ENCODE measurements around the gene NTRK2.

NTRK2 gene

DNA sequence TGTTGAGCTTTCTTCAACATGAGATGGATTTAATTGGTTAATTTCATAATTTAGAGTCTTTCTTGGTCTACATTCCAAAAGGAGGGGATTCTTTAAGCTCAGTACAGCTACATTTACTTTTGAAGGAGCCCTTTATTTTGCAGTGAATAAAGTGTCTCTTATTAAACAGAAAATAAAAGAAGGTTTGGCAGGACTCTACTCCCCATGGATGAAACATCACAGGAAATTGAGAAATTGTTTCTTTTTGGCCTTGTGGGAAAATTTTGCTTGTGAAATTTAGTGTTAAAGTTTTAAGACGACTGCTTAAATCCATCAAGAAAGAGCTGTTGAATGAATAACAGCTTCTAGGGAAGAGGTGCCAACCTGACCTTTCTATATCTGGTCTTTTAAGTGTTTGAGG lies 187.7 kb downstream of the NTRK2 start:
- no peaks in the 10 kb centered on the region for H3F3A ChIP-seq (ENCODE audit: low read depth)
- no peaks in the 10 kb centered on the region for H3K4me1 ChIP-seq (ENCODE audit: insufficient read depth, low read length, poor library complexity, severe bottlenecking)
- no peaks in the 10 kb centered on the region for H3K9me3 ChIP-seq (ENCODE audit: insufficient read depth, low read depth, low read length)
- no peak overlapping the region for H3K4me3 ChIP-seq (ENCODE audit: low read length, poor library complexity, severe bottlenecking)
- H3K27me3 ChIP-seq (ENCODE audit: insufficient read depth, low read length, poor library complexity, severe bottlenecking), result no peaks in the 10 kb centered on the region
- no peaks in the 10 kb centered on the region for H3K79me2 ChIP-seq (ENCODE audit: insufficient read depth, low read length)
- H3K9me2 ChIP-seq (replicated peaks; ENCODE audit: low read depth, low read length), result no peaks in the 10 kb centered on the region
- no peak overlapping the region for H3K4me2 ChIP-seq (ENCODE audit: low read depth, low read length, poor library complexity, severe bottlenecking)
- no peak overlapping the region for H3K9ac ChIP-seq (ENCODE audit: low read depth, low read length, poor library complexity, severe bottlenecking)
- no peaks in the 10 kb centered on the region for H4K20me1 ChIP-seq (ENCODE audit: insufficient read depth, low read length, poor library complexity, severe bottlenecking)
- H2AFZ ChIP-seq (ENCODE audit: low read length), result no peak overlapping the region
- no peaks in the 10 kb centered on the region for H3K36me3 ChIP-seq (ENCODE audit: insufficient read depth, low read length)
- TF ChIP-seq, protein P1, sequence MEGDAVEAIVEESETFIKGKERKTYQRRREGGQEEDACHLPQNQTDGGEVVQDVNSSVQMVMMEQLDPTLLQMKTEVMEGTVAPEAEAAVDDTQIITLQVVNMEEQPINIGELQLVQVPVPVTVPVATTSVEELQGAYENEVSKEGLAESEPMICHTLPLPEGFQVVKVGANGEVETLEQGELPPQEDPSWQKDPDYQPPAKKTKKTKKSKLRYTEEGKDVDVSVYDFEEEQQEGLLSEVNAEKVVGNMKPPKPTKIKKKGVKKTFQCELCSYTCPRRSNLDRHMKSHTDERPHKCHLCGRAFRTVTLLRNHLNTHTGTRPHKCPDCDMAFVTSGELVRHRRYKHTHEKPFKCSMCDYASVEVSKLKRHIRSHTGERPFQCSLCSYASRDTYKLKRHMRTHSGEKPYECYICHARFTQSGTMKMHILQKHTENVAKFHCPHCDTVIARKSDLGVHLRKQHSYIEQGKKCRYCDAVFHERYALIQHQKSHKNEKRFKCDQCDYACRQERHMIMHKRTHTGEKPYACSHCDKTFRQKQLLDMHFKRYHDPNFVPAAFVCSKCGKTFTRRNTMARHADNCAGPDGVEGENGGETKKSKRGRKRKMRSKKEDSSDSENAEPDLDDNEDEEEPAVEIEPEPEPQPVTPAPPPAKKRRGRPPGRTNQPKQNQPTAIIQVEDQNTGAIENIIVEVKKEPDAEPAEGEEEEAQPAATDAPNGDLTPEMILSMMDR (conservative IDR thresholded peaks at IDR 0.05; ENCODE audit: low read length), result no peak

DNA sequence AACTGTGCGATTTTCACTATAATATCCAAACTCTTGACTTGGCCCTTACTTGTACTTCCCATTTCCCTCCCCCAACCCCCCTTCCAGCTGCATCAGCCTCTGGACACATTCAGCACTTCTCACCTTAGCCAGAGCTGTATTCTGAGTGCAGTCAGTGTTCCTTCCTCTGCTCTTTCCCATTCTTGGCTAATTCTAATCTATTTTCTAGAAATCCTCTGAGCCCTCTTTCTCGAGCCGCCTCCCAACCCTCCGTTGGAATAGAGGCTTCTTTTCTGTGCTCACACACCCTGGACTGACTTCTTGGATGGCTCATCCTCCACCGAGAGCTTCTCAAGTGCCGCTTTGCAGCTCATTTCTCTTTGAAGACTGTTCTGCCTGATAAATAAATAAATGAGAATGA lies 188.8 kb downstream of the NTRK2 start:
- Histone ChIP-seq H3K4me3 (ENCODE audit: low read length, poor library complexity, severe bottlenecking) (no peak overlapping the region), H3K4me2 (ENCODE audit: low read depth, low read length, poor library complexity, severe bottlenecking) (no peak overlapping the region), H3K9me2 (replicated peaks; ENCODE audit: low read depth, low read length) (no peaks in the 10 kb centered on the region)

DNA sequence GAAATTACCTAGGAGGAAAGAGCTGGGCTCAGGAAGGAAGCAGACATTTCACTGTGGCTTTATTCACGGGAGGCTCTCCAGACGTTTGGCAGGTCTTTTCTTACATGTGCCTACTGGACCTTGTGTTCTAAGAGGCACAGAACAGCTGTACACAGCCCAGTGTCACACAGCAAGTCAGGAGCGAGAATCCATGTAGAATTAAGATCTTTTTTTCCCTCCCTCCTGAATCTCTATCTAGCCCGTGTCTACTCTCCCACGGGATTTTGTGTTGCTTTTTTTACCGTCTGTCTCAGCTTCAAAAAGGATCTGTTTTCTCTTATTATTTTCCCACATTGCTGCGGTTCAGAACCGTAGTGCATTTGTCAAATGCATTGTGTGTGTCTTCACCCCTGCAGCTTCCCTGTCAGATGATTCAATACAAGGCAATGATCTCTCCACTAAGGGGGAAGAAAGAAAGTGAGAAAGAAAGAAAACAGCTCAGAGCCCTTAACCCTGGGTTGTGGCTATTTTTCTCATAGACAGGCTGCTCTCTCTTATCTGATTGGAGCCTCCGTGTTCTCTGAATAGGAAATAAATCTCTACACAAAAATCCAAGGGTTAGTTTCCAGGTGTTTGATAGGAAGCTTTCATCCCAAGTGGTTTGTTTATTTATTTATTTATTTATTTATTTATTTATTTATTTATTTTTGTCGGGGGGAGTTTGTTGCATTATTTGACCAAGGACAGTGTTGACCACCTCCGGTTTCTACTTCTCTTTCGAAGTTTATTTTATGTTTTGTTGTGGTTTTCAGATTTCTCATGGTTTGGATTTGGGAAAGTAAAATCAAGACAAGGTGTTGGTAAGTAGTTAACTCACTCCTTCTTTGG lies 191.0 kb downstream of the NTRK2 start:
- H3K4me3 ChIP-seq (ENCODE audit: low read length, poor library complexity, severe bottlenecking), result no peak overlapping the region
- no peaks in the 10 kb centered on the region for H3K9me2 ChIP-seq (replicated peaks; ENCODE audit: low read depth, low read length)
- no peaks in the 10 kb centered on the region for H3K4me1 ChIP-seq (ENCODE audit: insufficient read depth, low read length, poor library complexity, severe bottlenecking)
- TF ChIP-seq, protein P1 (conservative IDR thresholded peaks at IDR 0.05; ENCODE audit: low read length), result no peak
- TF ChIP-seq EZH2phosphoT487 (IDR thresholded peaks at IDR 0.05; ENCODE audit: borderline replicate concordance), result no peak
- no peaks in the 10 kb centered on the region for H3F3A ChIP-seq (ENCODE audit: low read depth)
- no peak overlapping the region for H3K4me2 ChIP-seq (ENCODE audit: low read depth, low read length, poor library complexity, severe bottlenecking)
- H3K9ac ChIP-seq (ENCODE audit: low read depth, low read length, poor library complexity, severe bottlenecking), result no peak overlapping the region
- no peak overlapping the region for H2AFZ ChIP-seq (ENCODE audit: low read length)
- H3K9me3 ChIP-seq (ENCODE audit: insufficient read depth, low read depth, low read length), result no peaks in the 10 kb centered on the region
- no peaks in the 10 kb centered on the region for H3K36me3 ChIP-seq (ENCODE audit: insufficient read depth, low read length)
- no peaks in the 10 kb centered on the region for H4K20me1 ChIP-seq (ENCODE audit: insufficient read depth, low read length, poor library complexity, severe bottlenecking)
- H3K79me2 ChIP-seq (ENCODE audit: insufficient read depth, low read length), result no peaks in the 10 kb centered on the region
- H3K27me3 ChIP-seq (ENCODE audit: insufficient read depth, low read length, poor library complexity, severe bottlenecking), result no peaks in the 10 kb centered on the region

More for the DNA sequence above, 188.8 kb downstream of the NTRK2 start:
- Histone ChIP-seq H3K79me2 (ENCODE audit: insufficient read depth, low read length) (no peaks in the 10 kb centered on the region), H3K9me3 (ENCODE audit: insufficient read depth, low read depth, low read length) (no peaks in the 10 kb centered on the region), H3K27me3 (ENCODE audit: insufficient read depth, low read length, poor library complexity, severe bottlenecking) (no peaks in the 10 kb centered on the region), H4K20me1 (ENCODE audit: insufficient read depth, low read length, poor library complexity, severe bottlenecking) (no peaks in the 10 kb centered on the region), H3K9ac (ENCODE audit: low read depth, low read length, poor library complexity, severe bottlenecking) (no peak overlapping the region), H3K36me3 (ENCODE audit: insufficient read depth, low read length) (no peaks in the 10 kb centered on the region), H3K4me1 (ENCODE audit: insufficient read depth, low read length, poor library complexity, severe bottlenecking) (no peaks in the 10 kb centered on the region), H3F3A (ENCODE audit: low read depth) (no peaks in the 10 kb centered on the region), H2AFZ (ENCODE audit: low read length) (no peak overlapping the region)
- TF ChIP-seq EZH2phosphoT487 (IDR thresholded peaks at IDR 0.05; ENCODE audit: borderline replicate concordance), result no peak
- TF ChIP-seq, protein P1 (conservative IDR thresholded peaks at IDR 0.05; ENCODE audit: low read length), result no peak

Measured in Loucy (cell line).